Activated B cell treated with CpG ODN at 0.5 μM for 24 hours (primary cell): ENCODE data around the gene TOP2B. TPM values are rescaled to one million over a fixed set of nuclear protein-coding genes. Genes with fewer than 3 reads are reported as not detected.

ENCODE experiments used
- ATAC-seq: fragments of 200-7000 bp; cut with Tn5 transposase; one replicate; pipeline ENCODE4 v1.10.0; 2021; ENCODE audit warnings: low read depth, mild to moderate bottlenecking, moderate library complexity
- CTCF ChIA-PET: fragments of 350-600 bp; sonication (Branson Sonifier 250); formaldehyde crosslinking; loops from one replicate; lab custom pipeline; 2021; ENCODE audit warnings: antibody characterized with exemption; lab: Charles Lee
- POLR2A ChIA-PET: fragments of 350-600 bp; sonication (Branson Sonifier 250); formaldehyde crosslinking; loops from one replicate; lab custom pipeline; 2021; ENCODE audit warnings: antibody characterized with exemption; lab: Charles Lee
- DNase-seq: peaks from one replicate; pipeline ENCODE4 v3.0.0; 2022
- H3K27ac Mint-ChIP-seq: one replicate; pipeline ENCODE4 v1.8.0; 2020; ENCODE audit warnings: mixed read lengths
- H3K27me3 Mint-ChIP-seq: one replicate; pipeline ENCODE4 v1.8.0; 2021; ENCODE audit warnings: mixed read lengths
- H3K36me3 Mint-ChIP-seq: one replicate; pipeline ENCODE4 v1.8.0; 2021; ENCODE audit warnings: low read depth, mixed read lengths
- H3K4me1 Mint-ChIP-seq: one replicate; pipeline ENCODE4 v1.8.0; 2021; ENCODE audit warnings: mixed read lengths
- H3K4me3 Mint-ChIP-seq: one replicate; pipeline ENCODE4 v1.8.0; 2020; ENCODE audit warnings: mild to moderate bottlenecking, mixed read lengths
- H3K9me3 Mint-ChIP-seq: one replicate; pipeline ENCODE4 v1.8.0; 2020; ENCODE audit warnings: mixed read lengths
- CTCF ChIP-seq: fragments of 200-600 bp; IDR thresholded peaks from one replicate; pipeline ENCODE4 v1.8.0; 2022; ENCODE audit warnings: antibody characterized with exemption, mild to moderate bottlenecking
- intact Hi-C: fragments of 100-400 bp; cut with micrococcal nuclease; formaldehyde crosslinking; loops from one replicate; pipeline ENCODE4 v1.15.1; 2024
- total RNA-seq: library from RNA; stranded (reverse); gene quantifications from 2 replicates; pipeline ENCODE4 v1.2.3, GENCODE V29; 2022

The TOP2B gene
- total RNA-seq, 1 donor from 2014 or later: 117 TPM

- Mint-ChIP-seq H3K4me1 (no peaks in the 10 kb centered on the region), H3K27ac (no peak overlapping the region), H3K27me3 (peaks cover 4% of the 10 kb centered on the region), H3K36me3 (no peaks in the 10 kb centered on the region), H3K9me3 (no peaks in the 10 kb centered on the region), H3K4me3 (no peak overlapping the region)
- CTCF ChIA-PET: no interaction called here
- POLR2A ChIA-PET: no interaction called here
- ATAC-seq (no peak), DNase-seq (no peak)
- intact Hi-C loops: no loop called here
- TF ChIP-seq CTCF: no peak
Measured at GRCh38 chr3:25706213-25706612, 41.5 kb upstream of the TOP2B start.

GRCh38 chr3:25697553-25697952, 32.8 kb upstream of the TOP2B start:
- Mint-ChIP-seq H3K27me3 (no peaks in the 10 kb centered on the region), H3K4me3 (no peak overlapping the region), H3K4me1 (peaks cover 2% of the 10 kb centered on the region), H3K27ac (no peak overlapping the region), H3K9me3 (no peaks in the 10 kb centered on the region), H3K36me3 (no peaks in the 10 kb centered on the region)
- DNase-seq: no peak
- ChIA-PET CTCF (interaction anchor here (0.9 kb wide), 1 partner anchor 50 kb away, joined by 3 read pairs; no protein-coding TSS in a partner anchor), POLR2A (no interaction called here)
- intact Hi-C loops: no loop called here
- TF ChIP-seq CTCF: no peak
- no peak for ATAC-seq

GRCh38 chr3:25695731-25696420, 31.2 kb upstream of the TOP2B start:
- Mint-ChIP-seq H3K27me3 (no peaks in the 10 kb centered on the region), H3K36me3 (no peaks in the 10 kb centered on the region), H3K4me3 (no peak overlapping the region), H3K4me1 (peaks cover 2% of the 10 kb centered on the region), H3K27ac (no peak overlapping the region), H3K9me3 (no peaks in the 10 kb centered on the region)
- ChIA-PET POLR2A (interaction anchor here (0.6 kb wide), 1 partner anchor 1697 kb away, joined by 5 read pairs; no protein-coding TSS in a partner anchor), CTCF (no interaction called here)
- no peak for DNase-seq
- TF ChIP-seq CTCF: no peak
- ATAC-seq: no peak
- intact Hi-C loops: no loop called here

- Mint-ChIP-seq H3K27ac (no peak overlapping the region), H3K27me3 (peaks cover 5% of the 10 kb centered on the region), H3K9me3 (no peaks in the 10 kb centered on the region), H3K4me3 (no peak overlapping the region), H3K36me3 (no peaks in the 10 kb centered on the region), H3K4me1 (peaks cover 2% of the 10 kb centered on the region)
- CTCF ChIA-PET: no interaction called here
- POLR2A ChIA-PET: no interaction called here
- intact Hi-C loops: no loop called here
- TF ChIP-seq CTCF: no peak
- no peak for DNase-seq
- no peak for ATAC-seq
Measured at GRCh38 chr3:25693238-25693637, 28.5 kb upstream of the TOP2B start.

GRCh38 chr3:25692341-25692740, 27.6 kb upstream of the TOP2B start:
- ATAC-seq (no peak), DNase-seq (no peak)
- H3K4me1 Mint-ChIP-seq: peaks cover 2% of the 10 kb centered on the region
- H3K27me3 Mint-ChIP-seq: peaks cover 5% of the 10 kb centered on the region
- ChIA-PET CTCF (no interaction called here), POLR2A (no interaction called here)
- intact Hi-C loops: no loop called here
- no peaks in the 10 kb centered on the region for H3K36me3 Mint-ChIP-seq
- TF ChIP-seq CTCF: no peak
- H3K27ac Mint-ChIP-seq: no peak overlapping the region
- H3K4me3 Mint-ChIP-seq: no peak overlapping the region
- H3K9me3 Mint-ChIP-seq: no peaks in the 10 kb centered on the region
